HEK293T (cell line): ENCODE results near the gene THSD8.

Source experiments
- LEF1 ChIP-seq: fragments of 450-650 bp; IDR thresholded peaks from 2 replicates; pipeline ENCODE4 v1.6.1; 2017; ENCODE audit warnings: mild to moderate bottlenecking, borderline replicate concordance
- NFRKB ChIP-seq: fragments of 450-650 bp; IDR thresholded peaks from 2 replicates; pipeline ENCODE4 v1.6.1; 2016; ENCODE audit warnings: mild to moderate bottlenecking, moderate library complexity
- SP1 ChIP-seq: fragments of 450-650 bp; IDR thresholded peaks from 2 replicates; pipeline ENCODE4 v1.6.1; 2017
- SUZ12 ChIP-seq: fragments of 450-650 bp; IDR thresholded peaks from 2 replicates; pipeline ENCODE4 v1.6.1; 2016; ENCODE audit warnings: mild to moderate bottlenecking
- ZNF384 ChIP-seq: fragments of 450-650 bp; IDR thresholded peaks from 2 replicates; pipeline ENCODE4 v1.6.1; 2016

- TF ChIP-seq ZNF384: no peak
- TF ChIP-seq SUZ12: no peak
- no peak for TF ChIP-seq SP1
- no peak for TF ChIP-seq NFRKB
- TF ChIP-seq LEF1: no peak
These were observed 28.3 kb upstream of the THSD8 start for GRCh38 chr19:12773571-12773970.
